Measurements from ENCODE around the gene CNTNAP2. TPM values are rescaled to one million over a fixed set of nuclear protein-coding genes. Genes with fewer than 3 reads are reported as not detected.
"Not testable (repeated sequence)": the region's sequence is repeated elsewhere in the genome, so short reads cannot be mapped to it uniquely, and the experiment has no call there.

CNTNAP2 gene
- total RNA-seq, 2 experiments from 2014 or later: not detected

DNA sequence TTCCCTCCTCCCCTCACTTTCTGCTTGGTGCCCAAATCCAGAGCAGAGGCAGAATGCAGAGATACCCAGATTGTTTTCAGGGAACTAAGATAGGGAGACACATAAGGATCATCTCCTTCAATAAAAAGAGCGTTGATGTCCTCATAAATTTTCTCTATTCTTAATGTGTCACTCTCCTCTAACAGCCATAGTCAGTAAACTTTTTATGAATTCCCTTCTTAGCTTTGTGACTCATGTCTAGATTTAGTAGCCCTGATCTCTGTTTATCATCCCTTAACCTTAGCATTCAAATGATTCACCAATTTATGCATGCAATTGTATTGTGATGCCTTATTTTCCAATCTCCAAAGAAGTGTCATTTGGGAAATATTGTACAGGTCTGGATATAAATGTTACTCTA is 1478.4 kb downstream of the CNTNAP2 start:
- intact Hi-C loops (cut with DNase I, micrococcal nuclease): no loop called here
- Histone ChIP-seq H3K4me1 (ENCODE audit: insufficient read depth, low read length) (no peaks in the 10 kb centered on the region), H3K9me3 (ENCODE audit: control insufficient read depth in 1 of 2, insufficient read depth in 1 of 2, low read length in 2 of 2) (peaks cover 4 to 5% of the 10 kb centered on the region in 2 experiments), H3K4me3 (ENCODE audit: low read length) (no peak overlapping the region), H3K27me3 (ENCODE audit: control insufficient read depth in 1 of 2, insufficient read depth in 2 of 2, low read length in 2 of 2) (no peaks in the 10 kb centered on the region), H3K27ac (ENCODE audit: low read depth in 1 of 2, low read length in 2 of 2) (no peak overlapping the region), H3K36me3 (ENCODE audit: insufficient read depth, low read length) (no peaks in the 10 kb centered on the region)
- no peak overlapping the region for H3K27ac Mint-ChIP-seq
- DNase-seq (no peak), ATAC-seq (ENCODE audit: poor library complexity) (no peak)
- POLR2A ChIA-PET: no interaction called here
- H3K9me3 Mint-ChIP-seq: peaks cover 9% of the 10 kb centered on the region
- H3K4me1 Mint-ChIP-seq (ENCODE audit: low read depth): no peaks in the 10 kb centered on the region
- no peaks in the 10 kb centered on the region for H3K27me3 Mint-ChIP-seq
- no peaks in the 10 kb centered on the region for H3K36me3 Mint-ChIP-seq (ENCODE audit: low read depth)
- CTCF ChIA-PET: no interaction called here
- H3K4me3 Mint-ChIP-seq: no peak overlapping the region
- TF ChIP-seq, protein P1, sequence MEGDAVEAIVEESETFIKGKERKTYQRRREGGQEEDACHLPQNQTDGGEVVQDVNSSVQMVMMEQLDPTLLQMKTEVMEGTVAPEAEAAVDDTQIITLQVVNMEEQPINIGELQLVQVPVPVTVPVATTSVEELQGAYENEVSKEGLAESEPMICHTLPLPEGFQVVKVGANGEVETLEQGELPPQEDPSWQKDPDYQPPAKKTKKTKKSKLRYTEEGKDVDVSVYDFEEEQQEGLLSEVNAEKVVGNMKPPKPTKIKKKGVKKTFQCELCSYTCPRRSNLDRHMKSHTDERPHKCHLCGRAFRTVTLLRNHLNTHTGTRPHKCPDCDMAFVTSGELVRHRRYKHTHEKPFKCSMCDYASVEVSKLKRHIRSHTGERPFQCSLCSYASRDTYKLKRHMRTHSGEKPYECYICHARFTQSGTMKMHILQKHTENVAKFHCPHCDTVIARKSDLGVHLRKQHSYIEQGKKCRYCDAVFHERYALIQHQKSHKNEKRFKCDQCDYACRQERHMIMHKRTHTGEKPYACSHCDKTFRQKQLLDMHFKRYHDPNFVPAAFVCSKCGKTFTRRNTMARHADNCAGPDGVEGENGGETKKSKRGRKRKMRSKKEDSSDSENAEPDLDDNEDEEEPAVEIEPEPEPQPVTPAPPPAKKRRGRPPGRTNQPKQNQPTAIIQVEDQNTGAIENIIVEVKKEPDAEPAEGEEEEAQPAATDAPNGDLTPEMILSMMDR (IDR thresholded peaks at IDR 0.05): no peak

DNA sequence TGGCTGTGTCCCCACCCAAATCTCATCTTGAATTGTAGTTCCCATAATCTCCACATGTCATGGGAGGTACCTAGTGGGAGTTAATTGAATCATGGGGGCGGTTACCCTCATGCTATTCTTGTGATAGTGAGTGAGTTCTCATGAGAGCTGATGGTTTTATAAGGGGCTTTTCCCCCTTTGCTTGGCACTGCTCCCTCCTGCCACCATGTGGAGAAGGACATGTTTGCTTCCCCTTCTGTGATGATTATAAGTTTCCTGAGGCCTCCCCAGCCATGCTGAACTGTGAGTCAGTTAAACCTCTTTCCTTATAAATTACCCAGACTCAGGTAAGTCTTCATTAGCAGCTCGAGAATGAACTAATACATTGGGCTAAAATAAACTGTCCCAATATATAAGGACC is 1482.1 kb downstream of the CNTNAP2 start:
- H3K27me3 ChIP-seq (ENCODE audit: control insufficient read depth in 1 of 2, insufficient read depth in 2 of 2, low read length in 2 of 2); H3K4me1 ChIP-seq (ENCODE audit: insufficient read depth, low read length); H3K27ac Mint-ChIP-seq; DNase-seq; H3K36me3 Mint-ChIP-seq (ENCODE audit: low read depth); H3K36me3 ChIP-seq (ENCODE audit: insufficient read depth, low read length); POLR2A ChIA-PET; H3K9me3 ChIP-seq (ENCODE audit: control insufficient read depth in 1 of 2, insufficient read depth in 1 of 2, low read length in 2 of 2); CTCF ChIA-PET; intact Hi-C loops (cut with DNase I, micrococcal nuclease); H3K4me3 Mint-ChIP-seq; ATAC-seq (ENCODE audit: poor library complexity); H3K27ac ChIP-seq (ENCODE audit: low read depth in 1 of 2, low read length in 2 of 2); H3K27me3 Mint-ChIP-seq; H3K4me3 ChIP-seq (ENCODE audit: low read length); H3K4me1 Mint-ChIP-seq (ENCODE audit: low read depth): not testable (repeated sequence)
- peaks cover 14% of the 10 kb centered on the region for H3K9me3 Mint-ChIP-seq

GRCh38 chr7:147605323-147605722 is 1488.7 kb downstream of the CNTNAP2 start:
- DNase-seq (no peak), ATAC-seq (ENCODE audit: poor library complexity) (no peak)
- H3K4me3 Mint-ChIP-seq: no peak overlapping the region
- TF ChIP-seq, protein P1 (IDR thresholded peaks at IDR 0.05): no peak
- Histone ChIP-seq H3K27me3 (ENCODE audit: control insufficient read depth in 1 of 2, insufficient read depth in 2 of 2, low read length in 2 of 2) (no peaks in the 10 kb centered on the region), H3K4me1 (ENCODE audit: insufficient read depth, low read length) (no peaks in the 10 kb centered on the region), H3K36me3 (ENCODE audit: insufficient read depth, low read length) (no peaks in the 10 kb centered on the region), H3K27ac (ENCODE audit: low read depth in 1 of 2, low read length in 2 of 2) (no peak overlapping the region), H3K4me3 (ENCODE audit: low read length) (no peak overlapping the region), H3K9me3 (ENCODE audit: control insufficient read depth in 1 of 2, insufficient read depth in 1 of 2, low read length in 2 of 2) (peaks cover 0 to 4% of the 10 kb centered on the region in 2 experiments)
- no peaks in the 10 kb centered on the region for H3K4me1 Mint-ChIP-seq (ENCODE audit: low read depth)
- POLR2A ChIA-PET: no interaction called here
- no peak overlapping the region for H3K27ac Mint-ChIP-seq
- H3K36me3 Mint-ChIP-seq (ENCODE audit: low read depth): no peaks in the 10 kb centered on the region
- intact Hi-C loops (cut with DNase I, micrococcal nuclease): no loop called here
- H3K9me3 Mint-ChIP-seq: peaks cover 12% of the 10 kb centered on the region
- no peaks in the 10 kb centered on the region for H3K27me3 Mint-ChIP-seq
- CTCF ChIA-PET: no interaction called here

DNA sequence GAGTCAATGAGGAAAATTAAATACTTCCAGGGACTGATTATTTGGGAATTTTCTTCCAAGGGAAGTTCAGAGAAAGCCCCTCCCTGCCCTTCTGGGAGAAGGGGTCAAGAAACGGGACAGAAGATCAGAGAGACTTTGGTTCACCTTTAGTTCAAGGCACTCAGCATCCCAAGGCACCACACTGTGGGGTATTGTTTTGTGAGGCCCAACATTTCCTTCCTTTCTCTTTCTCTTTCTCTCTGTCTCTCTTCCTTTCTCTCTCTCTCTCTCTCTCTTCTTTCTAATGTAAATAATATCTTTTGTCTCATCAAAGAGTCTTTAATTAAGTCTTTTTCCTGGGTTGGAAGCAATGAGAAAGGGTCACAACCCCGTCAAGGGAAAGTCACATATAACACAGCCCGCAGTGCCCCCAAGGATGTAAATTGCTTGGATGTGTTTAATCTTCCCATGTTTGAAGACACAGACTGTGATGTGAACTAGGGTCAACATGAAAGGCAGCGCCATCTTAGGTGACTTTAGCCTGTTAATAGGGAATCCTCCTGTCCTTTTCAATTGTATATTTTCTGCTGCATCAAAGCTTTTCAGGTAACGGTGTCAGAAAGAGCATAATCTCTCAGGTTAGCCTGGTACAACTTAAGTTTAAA is 1490.7 kb downstream of the CNTNAP2 start:
- Histone ChIP-seq H3K4me1 (ENCODE audit: insufficient read depth, low read length) (no peaks in the 10 kb centered on the region), H3K27me3 (ENCODE audit: control insufficient read depth in 1 of 2, insufficient read depth in 2 of 2, low read length in 2 of 2) (no peaks in the 10 kb centered on the region), H3K36me3 (ENCODE audit: insufficient read depth, low read length) (no peaks in the 10 kb centered on the region), H3K4me3 (ENCODE audit: low read length) (no peak overlapping the region), H3K9me3 (ENCODE audit: control insufficient read depth in 1 of 2, insufficient read depth in 1 of 2, low read length in 2 of 2) (peaks cover 0 to 7% of the 10 kb centered on the region in 2 experiments), H3K27ac (ENCODE audit: low read depth in 1 of 2, low read length in 2 of 2) (no peak overlapping the region)
- Mint-ChIP-seq H3K36me3 (ENCODE audit: low read depth) (no peaks in the 10 kb centered on the region), H3K27ac (no peak overlapping the region), H3K9me3 (peaks cover 8% of the 10 kb centered on the region), H3K27me3 (no peaks in the 10 kb centered on the region), H3K4me3 (no peak overlapping the region), H3K4me1 (ENCODE audit: low read depth) (no peaks in the 10 kb centered on the region)
- POLR2A ChIA-PET: no interaction called here
- TF ChIP-seq, protein P1 (IDR thresholded peaks at IDR 0.05): no peak
- no peak for DNase-seq
- intact Hi-C loops (cut with DNase I, micrococcal nuclease): no loop called here
- CTCF ChIA-PET: no interaction called here
- no peak for ATAC-seq (ENCODE audit: poor library complexity)

Measured in CD4-positive, alpha-beta T cell (primary cell).